GM12801 (cell line): ENCODE measurements around the gene PPEF2.

ENCODE experiments used
- TF ChIP-seq, protein P1 (sequence below): IDR thresholded peaks from one replicate; pipeline ENCODE4 v1.5.1; 2011; ENCODE audit warnings: control low read depth; ENCODE audit not compliant: insufficient read length; ENCODE audit errors: extremely low read depth

PPEF2 gene

DNA sequence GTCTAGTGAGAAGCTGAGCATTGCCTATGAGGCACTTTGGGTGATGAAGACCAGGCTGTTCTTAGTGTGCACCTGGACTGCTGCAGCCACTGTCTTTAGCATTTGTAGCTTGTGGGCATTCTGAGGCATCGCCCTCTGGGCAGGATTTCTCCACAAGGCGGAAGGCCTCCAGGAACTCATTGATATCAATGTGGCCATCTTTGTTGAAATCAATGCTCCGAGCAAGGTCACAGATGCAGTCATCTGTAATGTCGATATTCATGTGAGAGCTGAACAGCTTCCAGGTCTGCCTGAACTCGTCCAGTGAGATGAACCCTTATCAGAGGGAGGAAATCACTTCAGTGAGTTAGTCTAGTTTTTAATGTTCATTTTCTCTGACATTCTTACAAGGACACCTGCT lies 41.6 kb downstream of the PPEF2 start:
- TF ChIP-seq, protein P1, sequence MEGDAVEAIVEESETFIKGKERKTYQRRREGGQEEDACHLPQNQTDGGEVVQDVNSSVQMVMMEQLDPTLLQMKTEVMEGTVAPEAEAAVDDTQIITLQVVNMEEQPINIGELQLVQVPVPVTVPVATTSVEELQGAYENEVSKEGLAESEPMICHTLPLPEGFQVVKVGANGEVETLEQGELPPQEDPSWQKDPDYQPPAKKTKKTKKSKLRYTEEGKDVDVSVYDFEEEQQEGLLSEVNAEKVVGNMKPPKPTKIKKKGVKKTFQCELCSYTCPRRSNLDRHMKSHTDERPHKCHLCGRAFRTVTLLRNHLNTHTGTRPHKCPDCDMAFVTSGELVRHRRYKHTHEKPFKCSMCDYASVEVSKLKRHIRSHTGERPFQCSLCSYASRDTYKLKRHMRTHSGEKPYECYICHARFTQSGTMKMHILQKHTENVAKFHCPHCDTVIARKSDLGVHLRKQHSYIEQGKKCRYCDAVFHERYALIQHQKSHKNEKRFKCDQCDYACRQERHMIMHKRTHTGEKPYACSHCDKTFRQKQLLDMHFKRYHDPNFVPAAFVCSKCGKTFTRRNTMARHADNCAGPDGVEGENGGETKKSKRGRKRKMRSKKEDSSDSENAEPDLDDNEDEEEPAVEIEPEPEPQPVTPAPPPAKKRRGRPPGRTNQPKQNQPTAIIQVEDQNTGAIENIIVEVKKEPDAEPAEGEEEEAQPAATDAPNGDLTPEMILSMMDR = no peak

DNA sequence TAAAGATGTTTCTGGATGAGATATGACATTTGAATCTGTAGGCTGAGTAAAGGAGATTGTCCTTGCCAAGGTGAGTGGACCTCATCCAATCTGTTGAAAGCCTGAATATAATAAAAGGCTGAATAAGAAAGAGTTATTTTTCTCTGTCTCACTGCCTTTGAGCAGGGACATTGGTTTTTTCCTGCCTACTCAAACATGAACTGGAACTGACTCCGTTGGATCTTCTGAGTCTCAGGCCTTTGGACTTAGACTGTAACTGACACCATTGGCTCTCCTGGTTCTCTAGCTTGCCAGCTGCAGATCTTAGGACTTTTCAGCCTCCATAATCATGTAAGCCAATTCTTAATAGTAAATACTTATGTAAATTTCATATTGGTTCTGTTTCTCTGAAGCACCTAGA lies 43.5 kb downstream of the PPEF2 start:
- TF ChIP-seq, protein P1 = no peak

DNA sequence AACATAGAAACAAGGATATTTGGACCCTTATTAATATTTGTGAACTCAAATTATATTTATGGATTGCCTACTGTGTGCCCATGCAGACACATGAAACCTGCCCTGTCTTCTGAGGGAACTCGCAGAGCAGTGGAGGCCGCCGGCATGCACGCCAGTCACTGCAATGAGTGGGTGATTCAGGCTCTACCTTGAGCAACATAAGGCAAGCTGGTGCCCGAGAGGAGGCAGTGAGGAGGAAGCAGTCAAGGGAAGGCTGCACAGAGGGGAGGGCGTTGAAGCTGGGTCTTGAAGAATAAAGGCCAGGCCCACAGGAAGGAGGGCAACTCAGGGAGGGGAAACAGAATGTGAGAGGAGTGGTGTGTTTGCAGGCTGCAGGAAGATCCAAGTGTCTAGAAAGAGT lies 52.8 kb downstream of the PPEF2 start:
- TF ChIP-seq, protein P1 = no peak

DNA sequence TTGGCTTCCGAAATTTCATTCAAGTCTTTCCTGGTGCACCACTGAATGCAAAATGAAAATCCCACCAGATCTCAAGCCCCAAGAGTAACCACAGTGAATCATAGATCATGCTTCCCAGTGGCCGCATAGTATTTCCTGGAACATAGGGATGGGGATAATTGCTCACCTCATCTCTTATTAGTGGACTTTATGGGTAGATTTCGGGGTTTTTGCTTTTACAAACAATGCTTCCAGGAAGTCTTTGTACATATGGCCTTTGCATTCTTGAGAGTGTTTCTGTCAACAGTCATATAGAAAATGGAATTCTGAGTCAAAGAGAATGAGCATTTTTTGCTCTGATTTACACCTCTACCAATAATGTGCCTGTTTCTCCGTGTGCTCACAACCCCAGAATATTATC lies 53.4 kb downstream of the PPEF2 start:
- TF ChIP-seq, protein P1 = no peak

DNA sequence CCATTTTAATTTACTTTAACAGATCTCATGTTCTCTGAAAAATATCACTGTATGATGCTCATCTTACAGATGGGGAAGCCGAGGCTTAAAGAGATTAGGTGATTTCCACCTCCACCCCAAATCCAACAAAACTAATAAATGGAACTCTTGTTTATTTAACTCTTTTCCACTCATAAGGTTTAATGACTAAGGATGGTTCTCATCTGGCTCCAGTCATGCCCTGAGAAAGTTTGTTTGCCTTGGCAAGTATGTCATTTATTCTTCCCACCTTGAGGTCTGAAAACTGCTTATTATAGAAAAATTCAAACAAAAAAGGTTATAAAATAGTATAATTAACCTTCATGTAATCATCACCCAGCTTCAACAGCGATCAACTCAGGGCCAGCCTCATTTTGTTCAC lies 56.3 kb downstream of the PPEF2 start:
- TF ChIP-seq, protein P1 = no peak

DNA sequence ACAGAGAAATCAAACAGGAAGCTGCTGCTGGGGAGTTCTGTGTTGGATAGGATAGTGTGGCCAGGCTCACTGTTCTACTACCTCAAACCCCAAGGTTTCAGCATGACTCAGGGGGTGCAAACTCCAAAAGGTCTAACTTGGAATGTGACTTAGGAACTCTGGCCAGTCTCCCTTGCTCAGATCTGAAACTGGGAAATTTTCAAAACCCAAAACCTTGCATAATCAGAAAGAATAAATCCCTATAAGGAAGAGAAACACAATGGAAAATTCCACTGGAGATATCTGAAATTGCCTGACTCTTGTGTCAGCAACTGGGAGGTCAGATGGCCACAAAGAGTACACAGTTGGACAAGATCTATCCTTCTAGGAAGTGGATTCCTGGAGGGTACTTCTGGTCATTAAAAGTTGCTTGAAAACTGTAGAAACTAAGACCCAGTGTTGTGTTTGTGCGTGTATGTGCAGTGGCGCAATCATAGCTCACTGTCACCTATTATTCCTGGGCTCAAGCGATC lies 58.0 kb downstream of the PPEF2 start:
- TF ChIP-seq, protein P1 = no peak

DNA sequence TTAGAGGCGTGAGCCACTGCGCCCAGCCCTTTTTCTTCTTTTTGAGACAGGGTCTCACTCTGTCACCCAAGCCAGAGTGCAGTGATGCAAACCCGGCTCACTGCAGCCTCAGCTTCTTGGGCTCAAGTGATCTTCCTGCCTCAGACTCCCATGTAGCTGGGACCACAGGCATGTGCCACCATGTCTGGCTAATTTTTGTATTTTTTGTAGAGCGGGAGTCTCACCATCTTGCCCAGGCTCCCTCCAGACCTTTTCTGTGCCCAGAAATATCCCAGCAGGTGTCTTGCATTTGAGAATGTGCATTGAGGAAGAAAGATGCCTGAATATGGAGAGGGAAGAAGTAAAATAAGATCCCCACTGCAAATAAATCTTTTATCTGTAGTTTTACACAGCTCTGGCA lies 58.7 kb downstream of the PPEF2 start:
- TF ChIP-seq, protein P1 = no peak
